ENCODE measurements around the gene A1BG.

A1BG gene

GRCh38 chr19:58352760-58353671 lies at the start of gene A1BG:
A1BG (minus strand) TSS chr19:58353492; CDS start chr19:58353437, 55 bp downstream.
- DNase-seq (ENCODE audit: low read depth in 3 of 3, low spot score in 1 of 3): no peak

GRCh38 chr19:58401840-58402421 lies 48.6 kb upstream of the A1BG start:
- no peak for DNase-seq (ENCODE audit: low read depth in 3 of 3, low spot score in 1 of 3)

- peak; percentile 95 to 99 (median 96) for DNase-seq (ENCODE audit: low read depth in 3 of 3, low spot score in 1 of 3)
Observed at GRCh38 chr19:58400916-58401839, 47.9 kb upstream of the A1BG start.

- no peak for DNase-seq (ENCODE audit: low read depth in 3 of 3, low spot score in 1 of 3)
Observed at GRCh38 chr19:58400316-58400915, 47.1 kb upstream of the A1BG start.

GRCh38 chr19:58399903-58400302 lies 46.6 kb upstream of the A1BG start:
- DNase-seq (ENCODE audit: low read depth in 3 of 3, low spot score in 1 of 3): no peak

- no peak for DNase-seq (ENCODE audit: low read depth in 3 of 3, low spot score in 1 of 3)
Observed at GRCh38 chr19:58398545-58398944, 45.3 kb upstream of the A1BG start.

GRCh38 chr19:58398087-58398486 lies 44.8 kb upstream of the A1BG start:
- DNase-seq (ENCODE audit: low read depth in 3 of 3, low spot score in 1 of 3): no peak

- DNase-seq (ENCODE audit: low read depth in 3 of 3, low spot score in 1 of 3): no peak
Observed at GRCh38 chr19:58397533-58398037, 44.3 kb upstream of the A1BG start.

- no peak for DNase-seq (ENCODE audit: low read depth in 3 of 3, low spot score in 1 of 3)
Observed at GRCh38 chr19:58396691-58397532, 43.6 kb upstream of the A1BG start.

- no peak for DNase-seq (ENCODE audit: low read depth in 3 of 3, low spot score in 1 of 3)
Observed at GRCh38 chr19:58395979-58396627, 42.8 kb upstream of the A1BG start.

GRCh38 chr19:58395220-58395978 lies 42.1 kb upstream of the A1BG start, which contains the start of gene RNF225:
RNF225 (plus strand) TSS chr19:58395656; CDS start chr19:58396090, 434 bp downstream.
- no peak for DNase-seq (ENCODE audit: low read depth in 3 of 3, low spot score in 1 of 3)

- no peak for DNase-seq (ENCODE audit: low read depth in 3 of 3, low spot score in 1 of 3)
Observed at GRCh38 chr19:58394821-58395219, 41.5 kb upstream of the A1BG start.

- no peak for DNase-seq (ENCODE audit: low read depth in 3 of 3, low spot score in 1 of 3)
Observed at GRCh38 chr19:58393725-58394033, 40.4 kb upstream of the A1BG start.

- no peak for DNase-seq (ENCODE audit: low read depth in 3 of 3, low spot score in 1 of 3)
Observed at GRCh38 chr19:58392945-58393724, 39.8 kb upstream of the A1BG start.

GRCh38 chr19:58388175-58388526 lies 34.9 kb upstream of the A1BG start:
- no peak for DNase-seq (ENCODE audit: low read depth in 3 of 3, low spot score in 1 of 3)

- DNase-seq (ENCODE audit: low read depth in 3 of 3, low spot score in 1 of 3): no peak
Observed at GRCh38 chr19:58387338-58388174, 34.3 kb upstream of the A1BG start.

Data from stimulated activated CD4-positive, alpha-beta T cell treated with anti-CD3 and anti-CD28 coated beads, TNF-alpha, amount 100 ng/mL, for 1 hour (primary cell).